CD14-positive monocyte (primary cell): ENCODE results near the gene LHPP. TPM values are rescaled to one million over a fixed set of nuclear protein-coding genes. Genes with fewer than 3 reads are reported as not detected.
A peak's percentile ranks its signal among the peaks of the same experiment; 100 is the strongest.

Experiments
- DNase-seq, 3 donors: peaks; one replicate each; pipeline ENCODE4 v3.0.0-alpha.2; 2011 to 2022
- H2AFZ ChIP-seq: 2 replicates; pipeline ENCODE4 v1.6.0; 2012; ENCODE audit warnings: mild to moderate bottlenecking, low read depth, low read length, inconsistent platforms; ENCODE audit not compliant: insufficient read depth, poor library complexity, severe bottlenecking
- H3K27ac ChIP-seq, 2 donors: 1 replicate in 1 of 2; 2 replicates in 1 of 2; pipeline ENCODE4 v1.5.1; 2012 to 2013; ENCODE audit warnings: low read length in 2 of 2, control low read depth in 1 of 2, inconsistent platforms in 1 of 2, low read depth in 1 of 2, mild to moderate bottlenecking in 1 of 2
- H3K27me3 ChIP-seq, 2 donors: one replicate each; pipeline versions ENCODE4 v1.6.0 to v1.6.1; 2011 to 2013; ENCODE audit warnings: low read length in 2 of 2; ENCODE audit not compliant: control insufficient read depth in 2 of 2, insufficient read depth in 2 of 2
- H3K36me3 ChIP-seq, 2 donors: replicated peaks in 1 of 2; 1 replicate in 1 of 2; 2 replicates in 1 of 2; pipeline versions ENCODE4 v1.5.1 to v1.6.1; 2012 to 2013; ENCODE audit warnings: low read length in 2 of 2, control low read depth in 1 of 2, inconsistent platforms in 1 of 2, mild to moderate bottlenecking in 1 of 2; ENCODE audit not compliant: insufficient read depth in 2 of 2, control insufficient read depth in 1 of 2
- H3K4me1 ChIP-seq, 2 donors: 1 replicate in 1 of 2; 2 replicates in 1 of 2; pipeline versions ENCODE4 v1.5.1 to v1.6.1; 2012 to 2013; ENCODE audit warnings: low read length in 2 of 2, control low read depth in 1 of 2, inconsistent platforms in 1 of 2, mild to moderate bottlenecking in 1 of 2, moderate library complexity in 1 of 2; ENCODE audit not compliant: insufficient read depth in 2 of 2, control insufficient read depth in 1 of 2
- H3K4me2 ChIP-seq: replicated peaks from 2 replicates; pipeline ENCODE3; 2012; ENCODE audit warnings: low read length, moderate library complexity, mild to moderate bottlenecking; ENCODE audit not compliant: poor library complexity, severe bottlenecking; ENCODE audit errors: extremely low read depth
- H3K4me3 ChIP-seq, 3 experiments: fragments of 200-600 bp in 1 of 3; sonication (generic) in 1 of 3; replicated peaks in 1 of 3; 1 replicate in 2 of 3; 2 replicates in 1 of 3; pipeline ENCODE4 v1.5.1; 2011 to 2013; ENCODE audit warnings: low read length in 3 of 3, mild to moderate bottlenecking in 3 of 3, control low read depth in 2 of 3, low read depth in 2 of 3, inconsistent platforms in 1 of 3, moderate library complexity in 1 of 3
- H3K79me2 ChIP-seq: 2 replicates; pipeline ENCODE4 v1.6.0; 2012; ENCODE audit warnings: mild to moderate bottlenecking, control low read depth, inconsistent platforms, low read length, moderate library complexity; ENCODE audit not compliant: insufficient read depth
- H3K9ac ChIP-seq: 2 replicates; pipeline ENCODE4 v1.6.0; 2017; ENCODE audit warnings: low read length, mild to moderate bottlenecking; ENCODE audit not compliant: insufficient read depth, poor library complexity, severe bottlenecking
- H3K9me3 ChIP-seq, 2 donors: replicated peaks in 1 of 2; 1 replicate in 1 of 2; 2 replicates in 1 of 2; pipeline versions ENCODE4 v1.5.1 to v1.6.1; 2012 to 2013; ENCODE audit warnings: low read length in 2 of 2, control low read depth in 1 of 2; ENCODE audit not compliant: control insufficient read depth in 1 of 2, insufficient read depth in 1 of 2
- H4K20me1 ChIP-seq: 2 replicates; pipeline ENCODE4 v1.6.0; 2012; ENCODE audit warnings: mild to moderate bottlenecking, low read length, control low read depth, moderate library complexity; ENCODE audit not compliant: insufficient read depth
- H3K27ac Mint-ChIP-seq, 7 donors: one replicate each; pipeline ENCODE4 v1.8.0; 2020; ENCODE audit warnings: mild to moderate bottlenecking in 7 of 7, mixed read lengths in 7 of 7, moderate library complexity in 6 of 7, inconsistent platforms in 2 of 7
- H3K27me3 Mint-ChIP-seq, 3 donors: one replicate each; pipeline ENCODE4 v1.8.0; 2021 to 2022; ENCODE audit warnings: low read depth in 3 of 3, mild to moderate bottlenecking in 3 of 3, mixed read lengths in 3 of 3, moderate library complexity in 3 of 3, inconsistent platforms in 1 of 3
- H3K36me3 Mint-ChIP-seq, 2 donors: one replicate each; pipeline ENCODE4 v1.8.0; 2020; ENCODE audit warnings: mixed read lengths in 2 of 2, inconsistent platforms in 1 of 2, mild to moderate bottlenecking in 1 of 2
- H3K4me1 Mint-ChIP-seq: one replicate; pipeline ENCODE4 v1.8.0; 2020; ENCODE audit warnings: mild to moderate bottlenecking, mixed read lengths
- H3K4me3 Mint-ChIP-seq, 2 donors: one replicate each; pipeline ENCODE4 v1.8.0; 2020; ENCODE audit warnings: mild to moderate bottlenecking in 2 of 2, mixed read lengths in 2 of 2, moderate library complexity in 1 of 2
- H3K9me3 Mint-ChIP-seq, 7 donors: one replicate each; pipeline ENCODE4 v1.8.0; 2020 to 2022; ENCODE audit warnings: mixed read lengths in 7 of 7, mild to moderate bottlenecking in 6 of 7, moderate library complexity in 6 of 7, inconsistent platforms in 2 of 7
- WGBS: methylation state at CpG from one replicate; pipeline ENCODE4 v1.1.5; 2013; ENCODE audit warnings: missing lambda C conversion rate; ENCODE audit not compliant: insufficient coverage; 5-methylcytosine and 5-hydroxymethylcytosine counted together
- intact Hi-C, 2 donors: fragments of 100-400 bp; cut with micrococcal nuclease; formaldehyde crosslinking; loops; one replicate each; pipeline versions ENCODE4 v1.15.0 to v1.15.1; 2023
- polyA plus RNA-seq, 3 donors: library from polyadenylated mRNA; depleted of rRNA in 1 of 3; unstranded in 2 of 3; stranded (reverse) in 1 of 3; fragments of 300-500 nt in 2 of 3; fragments of >200 nt in 1 of 3; fragmentation: Illumina TruSeq in 2 of 3; gene quantifications; 1 replicate in 2 of 3; 2 replicates in 1 of 3; pipeline ENCODE4 v1.2.3, GENCODE V29; 2012 to 2021
- TF ChIP-seq, protein P1 (sequence below): fragments of 200-600 bp; IDR thresholded peaks from one replicate; pipeline ENCODE4 v1.8.0; 2022; ENCODE audit warnings: antibody characterized with exemption, mild to moderate bottlenecking

The LHPP gene
- polyA plus RNA-seq, 3 donors: 15.2 to 20.6 (median 19.5) TPM

DNA sequence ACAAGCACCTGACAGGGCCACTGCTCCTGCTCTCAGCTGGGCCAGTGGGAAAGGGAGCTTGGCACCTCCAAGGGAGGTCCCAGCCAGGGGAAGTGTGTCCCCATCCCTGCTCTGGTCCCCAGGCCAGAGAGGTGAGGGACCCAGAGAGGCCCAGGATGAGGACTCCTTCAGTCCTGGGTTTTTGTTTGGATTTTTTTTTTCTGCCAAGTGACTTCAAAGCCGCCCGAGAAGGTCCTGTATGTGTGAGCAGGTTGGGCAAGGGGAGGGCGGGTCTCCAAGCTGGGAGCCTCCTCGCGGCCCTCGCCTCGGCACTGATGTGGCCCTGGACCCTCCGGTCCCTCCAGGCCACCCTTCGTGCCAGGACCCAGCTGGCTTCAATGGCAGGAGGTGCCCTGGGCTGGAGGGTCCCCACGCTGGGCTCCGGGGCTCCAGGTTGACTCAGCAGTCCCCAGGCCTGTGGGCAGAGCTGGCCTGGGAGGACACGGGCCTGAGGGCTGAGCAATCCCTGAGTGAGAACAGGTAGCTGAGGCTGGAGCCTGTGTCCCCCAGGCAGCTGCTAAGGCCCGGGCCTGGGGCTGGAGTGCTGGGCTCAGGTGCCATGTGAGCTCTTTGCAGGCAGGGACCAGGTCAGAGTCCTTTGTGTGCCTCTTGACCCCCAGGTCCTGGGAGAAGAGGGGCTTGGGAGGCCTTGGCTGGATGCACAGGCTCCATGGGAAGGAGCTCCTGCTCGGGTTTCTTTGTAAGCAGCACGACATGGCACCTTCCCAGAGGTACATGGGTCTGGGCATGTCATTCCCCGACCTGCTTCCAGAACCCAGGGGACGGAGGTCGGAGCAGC, 142.0 kb downstream of the LHPP start:
- Histone ChIP-seq H3K27me3 (no peaks in the 10 kb centered on the region), H3K9me3 (no peaks in the 10 kb centered on the region), H3K27ac (no peak overlapping the region), H2AFZ (no peak overlapping the region), H3K4me3 (no peak overlapping the region), H3K9ac (no peak overlapping the region), H3K36me3 (no peaks in the 10 kb centered on the region), H4K20me1 (no peaks in the 10 kb centered on the region), H3K4me2 (no peak overlapping the region), H3K79me2 (no peaks in the 10 kb centered on the region), H3K4me1 (peaks cover 9 to 10% of the 10 kb centered on the region in 2 donors)
- TF ChIP-seq, protein P1, sequence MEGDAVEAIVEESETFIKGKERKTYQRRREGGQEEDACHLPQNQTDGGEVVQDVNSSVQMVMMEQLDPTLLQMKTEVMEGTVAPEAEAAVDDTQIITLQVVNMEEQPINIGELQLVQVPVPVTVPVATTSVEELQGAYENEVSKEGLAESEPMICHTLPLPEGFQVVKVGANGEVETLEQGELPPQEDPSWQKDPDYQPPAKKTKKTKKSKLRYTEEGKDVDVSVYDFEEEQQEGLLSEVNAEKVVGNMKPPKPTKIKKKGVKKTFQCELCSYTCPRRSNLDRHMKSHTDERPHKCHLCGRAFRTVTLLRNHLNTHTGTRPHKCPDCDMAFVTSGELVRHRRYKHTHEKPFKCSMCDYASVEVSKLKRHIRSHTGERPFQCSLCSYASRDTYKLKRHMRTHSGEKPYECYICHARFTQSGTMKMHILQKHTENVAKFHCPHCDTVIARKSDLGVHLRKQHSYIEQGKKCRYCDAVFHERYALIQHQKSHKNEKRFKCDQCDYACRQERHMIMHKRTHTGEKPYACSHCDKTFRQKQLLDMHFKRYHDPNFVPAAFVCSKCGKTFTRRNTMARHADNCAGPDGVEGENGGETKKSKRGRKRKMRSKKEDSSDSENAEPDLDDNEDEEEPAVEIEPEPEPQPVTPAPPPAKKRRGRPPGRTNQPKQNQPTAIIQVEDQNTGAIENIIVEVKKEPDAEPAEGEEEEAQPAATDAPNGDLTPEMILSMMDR: no peak
- Mint-ChIP-seq H3K4me3 (no peak overlapping the region), H3K9me3 (no peaks in the 10 kb centered on the region), H3K4me1 (peaks cover 15% of the 10 kb centered on the region), H3K36me3 (no peaks in the 10 kb centered on the region), H3K27ac (peak overlapping the region in 1 of 7 donors; percentile 15), H3K27me3 (peaks cover 1 to 7% (median 7%) of the 10 kb centered on the region in 3 donors)
- no peak for DNase-seq
- intact Hi-C loops: no loop called here
- 94% methylated on average over 15 of the region's 18 CpGs for WGBS

DNA sequence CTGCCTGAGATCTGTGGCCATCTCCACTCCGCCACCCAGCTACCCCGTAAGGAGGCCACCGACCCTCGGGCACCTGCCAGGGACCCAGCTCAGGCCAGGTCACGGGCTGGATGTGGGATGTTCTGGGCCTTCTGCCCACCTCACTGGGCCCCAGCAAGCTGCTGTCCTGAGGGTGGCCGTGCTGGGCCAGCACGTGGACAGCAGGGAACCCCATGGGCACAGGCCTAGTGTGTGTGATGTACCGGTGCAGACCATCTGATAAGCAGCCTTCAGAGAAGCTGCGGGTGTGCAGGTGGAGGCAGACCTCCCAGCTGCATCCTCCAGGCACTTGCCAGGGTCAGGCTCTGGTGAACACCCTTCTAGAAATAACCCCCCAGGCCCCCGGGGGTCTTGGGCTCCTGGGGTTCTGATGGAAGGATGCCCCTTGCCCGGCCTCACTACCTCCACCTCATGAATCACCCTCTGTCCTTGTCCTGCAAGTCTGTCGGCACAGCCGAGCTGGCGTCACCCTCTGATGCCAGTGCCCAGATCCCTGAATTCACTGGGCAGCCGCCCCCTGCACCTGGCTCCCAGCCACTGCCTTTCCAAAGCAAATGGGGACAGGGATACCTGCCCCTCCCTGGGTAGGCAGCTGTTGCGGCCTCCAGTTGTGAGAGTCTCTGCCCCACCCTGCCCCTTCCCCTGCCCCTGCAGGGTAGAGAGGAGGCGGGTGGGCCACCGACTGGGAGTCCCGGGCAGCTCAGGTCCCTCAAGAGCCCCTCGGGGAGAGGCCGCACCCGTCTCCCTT, 142.8 kb downstream of the LHPP start:
- WGBS: 96% methylated on average over 19 of the region's 22 CpGs
- Histone ChIP-seq H3K79me2 (no peaks in the 10 kb centered on the region), H3K4me3 (no peak overlapping the region), H3K9ac (no peak overlapping the region), H2AFZ (no peak overlapping the region), H3K36me3 (no peaks in the 10 kb centered on the region), H4K20me1 (no peaks in the 10 kb centered on the region), H3K27ac (no peak overlapping the region), H3K9me3 (no peaks in the 10 kb centered on the region), H3K4me2 (no peak overlapping the region), H3K4me1 (peaks cover 9 to 10% of the 10 kb centered on the region in 2 donors), H3K27me3 (no peaks in the 10 kb centered on the region)
- peaks cover 0 to 7% (median 6%) of the 10 kb centered on the region in 3 donors for H3K27me3 Mint-ChIP-seq
- peaks cover 15% of the 10 kb centered on the region for H3K4me1 Mint-ChIP-seq
- no peak for DNase-seq
- H3K4me3 Mint-ChIP-seq: no peak overlapping the region
- H3K36me3 Mint-ChIP-seq: peaks cover 0 to under 1% of the 10 kb centered on the region in 2 donors
- intact Hi-C loops: no loop called here
- TF ChIP-seq, protein P1: no peak
- no peaks in the 10 kb centered on the region for H3K9me3 Mint-ChIP-seq
- H3K27ac Mint-ChIP-seq: peak overlapping the region in 1 of 7 donors; percentile 15
